KMS-11 (cell line): ENCODE measurements around the gene MEGF11.

Experiments used
- H2AFZ ChIP-seq: fragments of 200-600 bp; sonication (generic); 2 replicates; pipeline ENCODE4 v1.6.1; 2016; ENCODE audit warnings: antibody characterized with exemption, mixed run types, low read depth
- H3K27ac ChIP-seq: fragments of 200-600 bp; sonication (generic); 2 replicates; pipeline ENCODE4 v1.6.1; 2016; ENCODE audit warnings: mild to moderate bottlenecking, mixed run types
- H3K27me3 ChIP-seq: fragments of 200-600 bp; sonication (generic); 2 replicates; pipeline ENCODE4 v1.6.1; 2017; ENCODE audit warnings: mild to moderate bottlenecking, low read depth, mixed run types, moderate library complexity; ENCODE audit not compliant: insufficient read depth
- H3K36me3 ChIP-seq: fragments of 200-600 bp; sonication (generic); 2 replicates; pipeline ENCODE4 v1.6.1; 2017; ENCODE audit warnings: mild to moderate bottlenecking, mixed run types; ENCODE audit not compliant: insufficient read depth
- H3K4me1 ChIP-seq: fragments of 200-600 bp; sonication (generic); 2 replicates; pipeline ENCODE4 v1.6.1; 2016; ENCODE audit warnings: mild to moderate bottlenecking, low read depth, mixed run types; ENCODE audit not compliant: poor library complexity, severe bottlenecking
- H3K4me2 ChIP-seq: fragments of 200-600 bp; sonication (generic); 2 replicates; pipeline ENCODE4 v1.7.0; 2016; ENCODE audit warnings: mild to moderate bottlenecking, mixed run types
- H3K4me3 ChIP-seq: fragments of 200-600 bp; sonication (generic); IDR thresholded peaks from 2 replicates; pipeline ENCODE4 v1.6.1; 2017; ENCODE audit warnings: low read depth, low read length, mixed read lengths; ENCODE audit not compliant: insufficient read depth
- H3K79me2 ChIP-seq: fragments of 200-600 bp; sonication (generic); 2 replicates; pipeline ENCODE4 v1.6.1; 2016; ENCODE audit warnings: low read depth, mixed run types; ENCODE audit not compliant: insufficient read depth
- H3K9ac ChIP-seq: fragments of 200-600 bp; sonication (generic); 2 replicates; pipeline ENCODE4 v1.6.1; 2016; ENCODE audit warnings: mild to moderate bottlenecking, mixed run types
- H4K20me1 ChIP-seq: fragments of 200-600 bp; sonication (generic); 2 replicates; pipeline ENCODE4 v1.6.1; 2016; ENCODE audit warnings: mild to moderate bottlenecking, mixed run types; ENCODE audit not compliant: insufficient read depth
- CTCF ChIP-seq: fragments of 200-600 bp; sonication (generic); conservative IDR thresholded peaks from 2 replicates; pipeline ENCODE4 v1.6.1; 2017; ENCODE audit warnings: low read depth, mild to moderate bottlenecking, antibody characterized with exemption, low read length, moderate library complexity, mixed read lengths

The MEGF11 gene

GRCh38 chr15:66023311-66023972 is 230.1 kb downstream of the MEGF11 start:
- Histone ChIP-seq H3K4me1 (no peaks in the 10 kb centered on the region), H3K9ac (no peak overlapping the region), H3K27ac (no peak overlapping the region), H3K4me2 (no peak overlapping the region), H3K36me3 (no peaks in the 10 kb centered on the region), H2AFZ (no peak overlapping the region), H4K20me1 (no peaks in the 10 kb centered on the region), H3K27me3 (no peaks in the 10 kb centered on the region), H3K4me3 (no peak overlapping the region), H3K79me2 (no peaks in the 10 kb centered on the region)
- TF ChIP-seq CTCF = no peak

GRCh38 chr15:66022163-66022525 is 231.4 kb downstream of the MEGF11 start:
- Histone ChIP-seq H4K20me1 (no peaks in the 10 kb centered on the region), H3K79me2 (no peaks in the 10 kb centered on the region), H3K9ac (no peak overlapping the region), H2AFZ (no peak overlapping the region), H3K4me1 (no peaks in the 10 kb centered on the region), H3K27ac (no peak overlapping the region), H3K4me3 (no peak overlapping the region), H3K36me3 (no peaks in the 10 kb centered on the region), H3K27me3 (no peaks in the 10 kb centered on the region), H3K4me2 (no peak overlapping the region)
- TF ChIP-seq CTCF = no peak

GRCh38 chr15:66021496-66022162 is 231.9 kb downstream of the MEGF11 start:
- no peak overlapping the region for H3K4me2 ChIP-seq
- H3K4me1 ChIP-seq = no peaks in the 10 kb centered on the region
- H4K20me1 ChIP-seq = no peaks in the 10 kb centered on the region
- no peaks in the 10 kb centered on the region for H3K36me3 ChIP-seq
- no peak overlapping the region for H2AFZ ChIP-seq
- H3K27me3 ChIP-seq = no peaks in the 10 kb centered on the region; the same call in 1 of the 2 replicates
- TF ChIP-seq CTCF = no peak
- H3K9ac ChIP-seq = no peak overlapping the region
- no peaks in the 10 kb centered on the region for H3K79me2 ChIP-seq
- H3K27ac ChIP-seq = no peak overlapping the region
- no peak overlapping the region for H3K4me3 ChIP-seq

- no peak overlapping the region for H3K4me3 ChIP-seq
- no peak for TF ChIP-seq CTCF
- H3K4me1 ChIP-seq = no peaks in the 10 kb centered on the region
- no peaks in the 10 kb centered on the region for H3K79me2 ChIP-seq
- no peak overlapping the region for H3K27ac ChIP-seq
- no peaks in the 10 kb centered on the region for H3K36me3 ChIP-seq
- no peak overlapping the region for H3K9ac ChIP-seq
- H4K20me1 ChIP-seq = no peaks in the 10 kb centered on the region
- H2AFZ ChIP-seq = no peak overlapping the region
- H3K27me3 ChIP-seq = no peaks in the 10 kb centered on the region; the same call in 1 of the 2 replicates
- H3K4me2 ChIP-seq = no peak overlapping the region
Observed at GRCh38 chr15:66019826-66020398, 233.6 kb downstream of the MEGF11 start.
